Neutrophil (primary cell): ENCODE results near the gene MITF.

ENCODE experiments used
- H3K27ac ChIP-seq: fragments of 200-600 bp; sonication (generic); 2 replicates; pipeline ENCODE4 v1.5.1; 2016; ENCODE audit warnings: mild to moderate bottlenecking, moderate library complexity
- H3K27me3 ChIP-seq: fragments of 200-600 bp; sonication (generic); 2 replicates; pipeline ENCODE4 v1.6.0; 2016; ENCODE audit warnings: mild to moderate bottlenecking
- H3K36me3 ChIP-seq: fragments of 200-600 bp; sonication (generic); 2 replicates; pipeline ENCODE4 v1.5.1; 2017
- H3K4me1 ChIP-seq, 2 experiments: fragments of 200-600 bp in 1 of 2; sonication (generic) in 1 of 2; 1 replicate in 1 of 2; 2 replicates in 1 of 2; pipeline versions ENCODE4 v1.5.1 to v1.6.1; 2013 to 2016; ENCODE audit warnings: low read depth in 1 of 2, low read length in 1 of 2, mild to moderate bottlenecking in 1 of 2, moderate library complexity in 1 of 2; ENCODE audit not compliant: control insufficient read depth in 1 of 2, insufficient read depth in 1 of 2
- H3K4me3 ChIP-seq, 2 experiments: fragments of 200-600 bp in 1 of 2; sonication (generic) in 1 of 2; 1 replicate in 1 of 2; 2 replicates in 1 of 2; pipeline ENCODE4 v1.5.1; 2013 to 2016; ENCODE audit warnings: low read depth in 1 of 2, low read length in 1 of 2, mild to moderate bottlenecking in 1 of 2, moderate library complexity in 1 of 2
- H3K9me3 ChIP-seq: fragments of 200-600 bp; sonication (generic); 2 replicates; pipeline ENCODE4 v1.5.1; 2016
- CTCF ChIP-seq: fragments of 200-600 bp; sonication (generic); IDR thresholded peaks from 2 replicates; pipeline ENCODE4 v1.5.1; 2016; ENCODE audit warnings: antibody characterized with exemption

Gene MITF

GRCh38 chr3:69890084-69890483 lies 150.8 kb downstream of the MITF start:
- no peaks in the 10 kb centered on the region for H3K27me3 ChIP-seq
- H3K9me3 ChIP-seq = no peaks in the 10 kb centered on the region
- H3K4me3 ChIP-seq = no peak overlapping the region
- H3K27ac ChIP-seq = no peak overlapping the region
- H3K4me1 ChIP-seq = no peaks in the 10 kb centered on the region
- no peak for TF ChIP-seq CTCF
- no peaks in the 10 kb centered on the region for H3K36me3 ChIP-seq

DNA sequence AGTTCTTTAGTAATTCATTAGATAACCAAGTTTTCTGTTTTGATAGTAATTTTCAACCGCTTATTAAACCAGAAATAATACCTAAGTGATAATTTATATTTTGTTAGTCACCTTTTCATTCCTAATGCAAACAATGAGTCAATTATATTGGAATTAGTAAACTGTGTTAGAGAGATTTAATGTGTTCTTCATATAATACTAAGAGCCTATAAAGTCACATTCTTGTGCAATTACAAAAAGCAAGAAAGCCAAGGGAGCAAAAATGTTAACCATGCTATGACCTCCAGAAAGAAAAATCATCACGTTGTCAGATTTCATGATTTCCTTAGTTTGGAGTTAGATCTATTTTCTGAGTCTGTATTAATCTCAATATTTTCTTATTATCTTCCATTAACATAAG lies 151.4 kb downstream of the MITF start:
- no peak for TF ChIP-seq CTCF
- H3K27ac ChIP-seq = no peak overlapping the region
- no peak overlapping the region for H3K4me3 ChIP-seq
- H3K9me3 ChIP-seq = no peaks in the 10 kb centered on the region
- no peaks in the 10 kb centered on the region for H3K36me3 ChIP-seq
- H3K4me1 ChIP-seq = no peaks in the 10 kb centered on the region
- no peaks in the 10 kb centered on the region for H3K27me3 ChIP-seq

- TF ChIP-seq CTCF = no peak
- H3K27me3 ChIP-seq = no peaks in the 10 kb centered on the region
- no peaks in the 10 kb centered on the region for H3K9me3 ChIP-seq
- H3K4me1 ChIP-seq = no peaks in the 10 kb centered on the region
- H3K4me3 ChIP-seq = no peak overlapping the region
- H3K27ac ChIP-seq = no peak overlapping the region
- H3K36me3 ChIP-seq = no peaks in the 10 kb centered on the region
Observed at GRCh38 chr3:69892706-69893105, 153.4 kb downstream of the MITF start.

DNA sequence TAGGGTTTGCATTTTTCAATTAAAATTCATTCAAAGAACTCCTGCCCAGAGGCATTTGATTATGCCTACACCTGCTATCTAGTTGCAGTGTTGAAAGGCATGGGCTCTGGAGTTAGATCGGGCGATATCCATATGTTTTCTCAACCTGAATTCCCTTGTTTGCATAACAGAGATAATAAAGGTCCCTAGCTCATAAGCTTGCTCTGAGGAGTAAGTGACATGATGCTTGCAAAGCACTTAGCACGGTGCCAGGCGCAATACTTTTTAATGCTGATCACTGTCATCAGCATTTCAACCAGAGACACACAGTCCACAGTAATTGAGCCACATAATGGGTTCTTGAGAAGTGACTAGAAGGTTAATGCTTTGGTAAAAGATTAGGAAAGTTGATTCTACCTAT lies 154.0 kb downstream of the MITF start:
- no peak for TF ChIP-seq CTCF
- Histone ChIP-seq H3K27me3 (no peaks in the 10 kb centered on the region), H3K9me3 (no peaks in the 10 kb centered on the region), H3K4me3 (no peak overlapping the region), H3K36me3 (no peaks in the 10 kb centered on the region), H3K4me1 (no peaks in the 10 kb centered on the region), H3K27ac (no peak overlapping the region)

DNA sequence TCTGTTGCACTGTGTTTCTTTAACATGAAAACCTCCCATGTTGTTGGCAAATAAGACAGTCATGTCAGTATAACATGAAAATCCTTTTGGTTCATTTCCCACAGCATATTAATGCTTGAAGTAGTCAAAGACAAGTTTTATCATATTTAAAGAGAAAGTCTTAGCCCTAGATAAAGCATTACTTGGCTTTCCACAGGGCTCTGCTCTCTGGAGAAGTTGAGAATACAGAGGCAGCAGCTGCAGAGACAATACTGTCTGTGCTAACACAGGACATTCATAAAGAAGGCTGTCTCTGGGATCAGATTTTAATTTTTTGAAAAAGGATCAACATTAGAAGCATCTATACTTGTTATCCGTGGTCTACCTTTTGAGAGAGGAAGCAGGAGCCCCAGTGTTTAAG lies 156.8 kb downstream of the MITF start:
- Histone ChIP-seq H3K4me3 (no peak overlapping the region), H3K36me3 (no peaks in the 10 kb centered on the region), H3K9me3 (no peaks in the 10 kb centered on the region), H3K4me1 (no peaks in the 10 kb centered on the region), H3K27ac (no peak overlapping the region), H3K27me3 (no peaks in the 10 kb centered on the region)
- no peak for TF ChIP-seq CTCF

DNA sequence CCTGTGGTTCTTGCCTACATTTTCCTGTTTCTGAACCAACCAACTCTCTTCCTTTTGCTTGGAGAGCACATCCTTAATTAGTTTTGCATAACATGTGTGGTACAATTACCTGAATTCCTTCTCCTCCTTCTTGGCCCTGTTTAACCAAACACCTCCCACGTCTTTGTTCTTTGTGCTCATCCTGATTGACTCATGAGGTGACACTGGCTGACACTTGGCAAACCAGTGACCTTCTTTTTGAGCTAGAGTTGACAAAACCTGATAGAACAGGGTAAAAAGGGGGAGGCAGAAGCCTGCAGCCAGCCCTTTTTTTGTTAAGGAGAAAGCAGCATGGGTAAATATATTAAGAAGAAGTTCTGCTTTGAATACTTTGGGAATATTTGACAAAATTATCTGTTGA lies 161.1 kb downstream of the MITF start:
- no peaks in the 10 kb centered on the region for H3K36me3 ChIP-seq

More for the DNA sequence above, 161.1 kb downstream of the MITF start:
- no peak for TF ChIP-seq CTCF
- H3K27me3 ChIP-seq = no peaks in the 10 kb centered on the region
- H3K27ac ChIP-seq = no peak overlapping the region
- no peaks in the 10 kb centered on the region for H3K9me3 ChIP-seq
- no peak overlapping the region for H3K4me3 ChIP-seq
- H3K4me1 ChIP-seq = no peaks in the 10 kb centered on the region
